ENCODE data around the gene PALD1.

Gene PALD1

DNA sequence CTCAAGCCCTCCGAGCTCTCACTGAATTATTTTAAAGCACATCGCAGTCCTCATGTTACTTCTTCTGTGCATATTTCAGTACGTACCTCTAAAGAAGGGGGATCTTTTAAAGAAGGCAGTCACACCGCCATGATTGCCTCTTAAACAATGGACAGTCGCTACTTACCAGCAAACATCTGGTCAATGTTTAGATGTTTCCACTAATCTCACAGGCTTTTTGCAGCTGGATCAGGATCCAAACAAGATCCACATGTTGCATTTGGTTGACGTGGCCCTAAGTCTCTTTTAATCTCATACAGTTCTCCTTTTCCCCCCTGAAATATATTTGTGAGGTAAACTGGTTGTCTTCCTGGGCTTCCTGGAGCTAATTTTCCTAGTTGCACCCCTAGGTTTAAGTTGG lies 74.0 kb downstream of the PALD1 start:
- DNase-seq (ENCODE audit: low read depth in 2 of 2, low spot score in 1 of 2) = no peak

DNA sequence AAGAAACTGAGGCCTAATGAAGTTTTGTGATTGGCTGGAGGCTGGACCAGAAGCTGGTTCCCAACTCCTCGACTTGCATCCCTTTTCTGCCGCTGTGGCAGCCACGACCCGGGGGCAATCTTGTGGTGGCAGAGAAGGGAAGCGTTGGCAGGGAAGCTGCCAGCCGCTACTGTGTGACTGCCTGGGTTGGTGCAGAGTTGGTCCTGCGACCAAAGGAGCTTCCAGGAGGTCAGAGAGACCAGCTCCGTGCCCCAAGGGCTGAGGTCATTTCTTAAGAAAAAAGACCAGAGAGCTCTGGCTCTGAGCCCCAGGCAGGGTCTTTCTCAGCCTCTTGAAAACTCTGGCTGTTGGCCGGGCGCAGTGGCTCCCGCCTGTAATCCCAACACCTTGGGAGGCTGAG lies 76.8 kb downstream of the PALD1 start:
- no peak for DNase-seq (ENCODE audit: low read depth in 2 of 2, low spot score in 1 of 2)

GRCh38 chr10:70557086-70557845 lies 78.7 kb downstream of the PALD1 start:
- DNase-seq (ENCODE audit: low read depth in 2 of 2, low spot score in 1 of 2) = no peak

DNA sequence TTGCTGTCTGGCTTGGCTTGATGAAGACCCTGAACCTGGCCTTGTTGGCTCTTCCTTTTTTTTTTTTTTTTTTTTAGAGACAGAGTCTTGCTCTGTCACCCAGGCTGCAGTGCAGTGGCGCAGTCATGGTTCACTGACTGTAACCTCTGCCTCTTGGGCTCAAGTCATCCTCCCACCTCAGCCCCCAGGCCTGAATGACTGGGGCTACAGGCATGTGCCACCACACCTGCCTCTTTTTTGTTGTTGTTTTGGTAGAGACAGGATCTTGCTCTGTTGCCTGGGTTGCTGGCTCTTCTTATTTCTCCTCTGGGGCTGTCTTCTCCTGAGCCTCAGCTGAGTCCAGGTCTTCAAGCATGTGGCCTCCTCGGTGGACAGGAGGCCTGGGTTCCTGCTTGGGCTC lies 79.3 kb downstream of the PALD1 start:
- DNase-seq (ENCODE audit: low read depth in 2 of 2, low spot score in 1 of 2) = no peak

GRCh38 chr10:70558295-70558694 lies 79.7 kb downstream of the PALD1 start:
- no peak for DNase-seq (ENCODE audit: low read depth in 2 of 2, low spot score in 1 of 2)

DNA sequence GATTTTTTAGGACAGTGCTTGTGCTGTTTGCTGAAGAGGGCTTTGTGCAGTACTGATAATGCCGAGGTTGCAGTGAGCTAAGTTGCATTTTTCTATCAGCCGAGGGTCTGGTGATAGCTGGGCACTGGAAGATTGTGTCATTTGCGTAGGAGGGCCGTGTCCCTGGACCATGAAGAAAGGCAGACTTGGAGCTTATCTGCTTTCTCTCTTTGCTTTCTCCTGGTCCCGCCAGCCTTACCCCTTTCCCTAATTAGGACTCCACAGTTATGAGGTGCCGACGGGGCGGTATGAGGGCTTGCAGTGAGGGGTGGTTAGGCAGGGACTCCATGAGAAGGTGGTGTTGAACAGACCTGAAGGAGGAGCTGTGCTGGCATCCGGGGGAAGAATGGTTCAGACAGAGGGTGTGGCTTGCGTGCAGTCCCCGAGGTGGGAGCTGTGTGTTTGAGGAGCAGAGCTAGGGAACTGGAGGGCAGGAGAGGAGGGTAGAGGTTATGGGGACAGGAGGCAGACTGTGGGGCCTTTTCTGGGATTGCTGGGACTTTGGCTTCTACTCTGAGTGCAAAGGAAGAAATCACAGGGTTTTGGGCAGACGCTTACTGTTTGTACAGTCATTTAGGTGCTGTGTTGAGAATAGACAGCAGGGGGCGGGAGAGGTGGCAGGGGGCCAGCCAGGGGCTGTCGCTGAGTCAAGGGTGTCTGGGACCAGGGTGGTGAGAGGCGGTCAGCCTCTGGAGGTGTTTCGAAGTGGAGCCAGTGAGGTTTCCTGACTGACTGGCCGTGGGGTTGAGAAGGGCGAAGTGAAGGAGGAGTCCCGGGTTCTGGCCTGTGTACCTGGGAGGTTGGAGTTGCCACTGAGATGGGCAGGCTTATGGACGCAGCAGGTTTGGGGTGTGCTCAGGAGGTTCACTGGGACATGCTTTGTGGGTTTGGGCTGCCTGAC lies 80.6 kb downstream of the PALD1 start:
- DNase-seq (ENCODE audit: low read depth in 2 of 2, low spot score in 1 of 2) = peak; percentile 50 to 54

- no peak for DNase-seq (ENCODE audit: low read depth in 2 of 2, low spot score in 1 of 2)
Measured at GRCh38 chr10:70559861-70560260, 81.3 kb downstream of the PALD1 start.

- DNase-seq (ENCODE audit: low read depth in 2 of 2, low spot score in 1 of 2) = no peak
Measured at GRCh38 chr10:70560511-70560941, 82.0 kb downstream of the PALD1 start.

GRCh38 chr10:70561070-70561469 lies 82.5 kb downstream of the PALD1 start:
- no peak for DNase-seq (ENCODE audit: low read depth in 2 of 2, low spot score in 1 of 2)

DNA sequence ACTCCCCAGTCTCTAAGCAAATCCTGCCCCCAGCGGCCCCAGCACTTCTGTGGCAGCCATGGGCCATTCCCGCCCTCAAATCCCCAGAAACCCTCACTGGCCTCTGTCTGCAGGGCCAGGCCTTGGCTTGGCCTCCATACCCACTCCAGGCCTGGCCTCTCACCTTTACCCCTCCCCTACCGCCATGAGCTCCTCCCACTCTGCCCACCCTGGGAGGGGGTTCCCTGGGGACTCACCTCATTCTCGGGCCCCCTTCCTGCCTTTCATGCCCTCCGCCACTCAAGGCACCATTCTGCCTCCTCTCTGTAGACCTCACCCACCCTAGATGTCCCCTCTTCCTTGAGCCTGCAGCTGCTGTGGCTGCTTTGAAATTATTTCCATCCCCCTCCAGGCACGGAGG lies 83.0 kb downstream of the PALD1 start:
- no peak for DNase-seq (ENCODE audit: low read depth in 2 of 2, low spot score in 1 of 2)

DNA sequence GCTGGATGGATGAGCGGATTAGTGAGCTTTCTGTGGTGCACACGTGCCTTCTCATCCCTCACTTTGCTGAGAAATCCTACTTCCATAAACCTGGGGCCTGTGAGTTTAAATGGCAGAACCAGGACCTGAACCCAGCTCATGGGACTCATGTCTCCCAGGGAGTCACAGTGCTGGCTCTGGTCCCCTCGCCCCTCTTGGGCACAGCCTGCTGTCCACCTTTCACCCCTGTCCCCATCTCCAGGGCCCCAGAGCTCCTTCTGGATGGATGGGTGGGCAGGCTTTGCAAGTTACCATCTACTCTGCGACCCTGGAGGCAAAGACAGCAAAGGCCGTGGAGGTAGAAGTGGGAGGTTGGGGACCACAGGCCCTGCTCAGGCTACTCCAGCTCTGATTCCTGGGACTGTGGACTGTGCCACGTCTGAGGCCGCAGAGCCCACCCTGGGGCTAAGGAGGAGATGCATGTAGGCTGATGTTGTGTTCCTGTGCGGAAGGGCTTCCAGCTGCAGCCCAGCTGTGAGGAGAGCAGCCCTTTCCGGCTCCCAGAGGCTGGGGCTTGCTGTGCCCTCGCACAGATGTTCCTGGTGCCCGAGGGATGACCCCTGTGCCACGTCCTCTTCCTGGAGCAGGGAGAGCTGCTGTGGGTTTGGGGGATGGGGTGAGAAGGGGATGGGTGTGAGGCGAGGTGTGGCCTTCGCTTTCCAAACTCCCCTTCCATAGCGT lies 83.6 kb downstream of the PALD1 start:
- no peak for DNase-seq (ENCODE audit: low read depth in 2 of 2, low spot score in 1 of 2)

DNA sequence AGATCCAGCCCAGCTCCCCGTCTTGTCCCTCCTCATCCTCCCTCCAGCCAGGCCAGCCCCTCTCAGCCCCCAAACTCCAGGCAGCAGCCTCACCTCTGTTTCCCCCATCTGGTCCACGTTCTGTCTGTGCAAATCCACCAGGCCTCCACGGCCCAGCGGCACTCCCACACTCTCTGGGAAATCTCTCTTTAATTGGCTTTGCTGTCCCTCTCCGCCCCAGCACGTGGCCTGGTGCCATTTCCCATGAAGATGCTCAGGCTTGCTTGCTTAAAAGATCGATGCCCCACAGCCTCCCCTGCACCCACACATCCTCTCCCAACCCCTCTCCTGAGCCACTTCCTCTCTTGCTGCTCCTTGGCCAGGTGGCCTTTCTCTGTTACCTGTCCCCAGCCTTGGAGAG lies 84.7 kb downstream of the PALD1 start:
- DNase-seq (ENCODE audit: low read depth in 2 of 2, low spot score in 1 of 2) = no peak

DNA sequence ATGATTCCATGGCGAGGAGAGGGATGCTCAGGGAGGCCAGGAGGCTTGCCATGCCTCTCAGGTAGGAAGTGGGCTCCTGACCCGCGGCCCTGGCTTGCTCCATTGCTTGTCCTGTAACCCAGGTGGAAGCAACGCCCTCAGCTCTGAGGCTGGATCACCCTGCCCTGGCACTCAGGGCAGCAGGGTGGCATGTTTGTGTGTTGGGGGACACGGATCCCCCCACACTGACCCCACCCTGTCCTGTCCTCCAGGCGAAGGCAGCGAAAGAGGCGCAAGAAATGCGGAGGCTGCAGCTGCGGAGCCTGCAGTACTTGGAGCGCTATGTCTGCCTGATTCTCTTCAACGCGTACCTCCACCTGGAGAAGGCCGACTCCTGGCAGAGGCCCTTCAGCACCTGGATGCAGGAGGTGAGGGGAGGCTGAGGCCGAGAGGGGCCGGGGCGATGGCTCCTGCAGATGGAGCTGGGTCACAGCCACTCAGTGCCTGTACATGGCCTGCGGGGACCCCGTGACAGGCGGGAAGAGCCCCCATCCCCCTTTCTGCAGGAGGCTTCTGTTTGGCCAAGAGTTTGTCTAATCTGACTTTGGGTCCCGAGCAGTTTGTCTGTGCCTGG lies 85.7 kb downstream of the PALD1 start:
- DNase-seq (ENCODE audit: low read depth in 2 of 2, low spot score in 1 of 2) = no peak

GRCh38 chr10:70564901-70565351 lies 86.4 kb downstream of the PALD1 start:
- DNase-seq (ENCODE audit: low read depth in 2 of 2, low spot score in 1 of 2) = no peak

- DNase-seq (ENCODE audit: low read depth in 2 of 2, low spot score in 1 of 2) = no peak
Measured at GRCh38 chr10:70565556-70566514, 87.3 kb downstream of the PALD1 start.

DNA sequence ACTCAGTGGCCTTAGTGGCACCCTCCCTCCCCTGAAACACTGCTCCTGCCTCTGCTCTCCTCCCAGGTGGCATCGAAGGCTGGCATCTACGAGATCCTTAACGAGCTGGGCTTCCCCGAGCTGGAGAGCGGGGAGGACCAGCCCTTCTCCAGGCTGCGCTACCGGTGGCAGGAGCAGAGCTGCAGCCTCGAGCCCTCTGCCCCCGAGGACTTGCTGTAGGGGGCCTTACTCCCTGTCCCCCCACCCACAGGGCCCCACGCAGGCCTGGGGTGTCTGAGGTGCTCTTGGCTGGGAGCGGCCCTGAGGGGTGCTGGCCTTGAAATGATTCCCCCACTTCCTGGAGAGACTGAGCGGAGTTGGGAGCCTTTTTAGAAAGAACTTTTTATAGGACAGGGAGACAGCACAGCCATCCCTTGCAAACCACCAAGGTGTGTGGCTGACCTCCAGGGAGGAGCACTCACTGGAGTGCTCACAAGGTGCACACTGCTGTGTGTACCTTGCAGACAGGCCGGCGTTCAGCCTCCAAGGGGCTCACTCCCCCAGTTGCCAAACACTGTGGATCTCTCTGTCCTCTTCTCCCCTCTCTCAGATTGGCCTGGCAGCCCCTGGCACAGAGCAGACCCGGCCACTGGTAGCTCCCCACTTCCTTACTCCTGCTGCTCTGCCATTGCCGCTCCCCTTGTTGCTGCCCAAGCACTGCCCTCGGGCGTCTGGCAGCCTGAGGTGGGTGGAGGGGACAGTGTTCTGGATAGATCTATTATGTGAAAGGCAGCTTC lies 88.1 kb downstream of the PALD1 start:
- no peak for DNase-seq (ENCODE audit: low read depth in 2 of 2, low spot score in 1 of 2)

DNA sequence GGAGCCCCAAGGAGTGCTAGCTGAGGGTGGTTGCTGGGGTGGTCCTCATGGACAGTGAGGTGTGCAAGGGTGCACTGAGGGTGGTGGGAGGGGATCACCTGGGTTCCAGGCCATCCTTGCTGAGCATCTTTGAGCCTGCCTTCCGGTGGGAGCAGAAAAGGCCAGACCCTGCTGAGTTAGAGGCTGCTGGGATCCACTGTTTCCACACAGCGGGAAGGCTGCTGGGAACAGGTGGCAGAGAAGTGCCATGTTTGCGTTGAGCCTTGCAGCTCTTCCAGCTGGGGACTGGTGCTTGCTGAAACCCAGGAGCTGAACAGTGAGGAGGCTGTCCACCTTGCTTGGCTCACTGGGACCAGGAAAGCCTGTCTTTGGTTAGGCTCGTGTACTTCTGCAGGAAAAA lies 89.0 kb downstream of the PALD1 start:
- DNase-seq (ENCODE audit: low read depth in 2 of 2, low spot score in 1 of 2) = no peak

- no peak for DNase-seq (ENCODE audit: low read depth in 2 of 2, low spot score in 1 of 2)
Measured at GRCh38 chr10:70568113-70568512, 89.5 kb downstream of the PALD1 start.
